Activated CD4-positive, CD25-positive, alpha-beta regulatory T cell treated with anti-CD3 and anti-CD28 coated beads, Interleukin-2, amount 50 U/mL, for 24 hours (primary cell): ENCODE results near the gene RBP3.

ENCODE experiments used
- ATAC-seq, 2 donors: fragments of 150-1000 bp; cut with Tn5 transposase; one replicate each; pipeline ENCODE4 v1.10.0; 2021; ENCODE audit warnings: mild to moderate bottlenecking in 1 of 2, moderate library complexity in 1 of 2

Gene RBP3

DNA sequence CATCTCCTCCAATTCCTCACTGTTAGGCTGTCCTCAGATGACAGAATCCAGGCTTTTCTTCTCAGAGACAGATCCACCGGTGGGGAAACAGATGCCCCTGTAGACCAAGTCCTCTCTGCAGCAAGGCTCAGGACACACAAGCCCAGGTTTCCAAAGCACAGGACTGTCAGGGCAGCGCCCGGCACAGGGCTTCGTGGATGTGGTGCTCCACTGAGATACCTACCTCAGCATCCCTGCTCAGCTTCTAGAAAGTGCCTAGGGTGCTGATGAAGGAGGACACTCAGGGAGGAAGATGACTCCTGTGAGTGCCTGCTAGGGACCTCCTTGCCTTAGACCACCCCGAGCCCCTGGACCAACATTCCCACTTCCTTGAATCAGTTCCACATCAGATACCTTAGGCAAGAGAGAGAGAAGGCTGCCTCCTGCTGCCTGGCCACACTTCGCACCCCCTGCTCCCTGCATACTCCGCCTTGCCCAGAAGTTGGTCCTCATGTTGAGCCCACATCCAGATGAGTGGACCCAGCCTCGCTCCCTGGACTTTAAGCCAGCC, 8.9 kb upstream of the RBP3 start:
- no peak for ATAC-seq

DNA sequence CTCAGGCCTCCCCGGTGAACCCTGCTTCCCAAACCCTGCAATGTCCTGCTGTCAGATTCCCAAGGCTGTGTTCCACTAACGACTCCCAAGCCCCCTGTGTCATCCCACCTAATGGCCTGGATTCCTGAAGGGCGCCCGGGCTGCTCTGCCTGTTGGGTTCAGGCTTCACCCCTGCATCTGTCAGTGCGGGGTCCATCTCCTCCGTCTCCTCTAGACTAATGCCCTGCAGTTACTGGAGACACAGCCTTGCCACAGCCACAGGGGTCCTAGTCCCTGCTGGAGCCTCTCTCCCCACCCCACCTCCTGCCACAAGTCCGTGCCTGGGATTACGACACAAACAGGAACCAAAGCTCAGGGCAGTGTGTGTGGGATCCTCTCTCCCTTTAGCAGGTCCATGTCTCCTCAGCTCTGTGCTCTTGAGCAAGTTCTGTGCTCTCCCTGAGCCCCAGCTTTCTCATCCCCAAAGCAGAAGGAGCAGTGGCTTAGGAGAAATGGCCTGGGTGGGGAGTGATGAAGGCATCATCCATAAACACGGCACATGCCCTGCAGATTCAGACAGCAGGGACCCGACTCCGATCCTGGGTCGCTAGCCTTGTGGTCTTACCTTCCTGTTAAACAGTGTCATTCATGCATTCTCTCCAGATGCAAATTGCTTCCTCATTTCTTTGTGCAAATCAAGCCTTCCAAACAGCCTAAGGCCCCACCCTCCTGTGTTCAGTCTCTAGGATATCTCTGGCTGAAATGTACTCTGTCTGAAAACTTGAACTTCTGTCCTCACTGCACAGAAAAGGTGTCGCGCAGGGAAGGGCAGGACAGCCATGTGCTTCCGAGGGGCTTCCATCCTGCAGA, 8.2 kb upstream of the RBP3 start:
- ATAC-seq, result no peak

DNA sequence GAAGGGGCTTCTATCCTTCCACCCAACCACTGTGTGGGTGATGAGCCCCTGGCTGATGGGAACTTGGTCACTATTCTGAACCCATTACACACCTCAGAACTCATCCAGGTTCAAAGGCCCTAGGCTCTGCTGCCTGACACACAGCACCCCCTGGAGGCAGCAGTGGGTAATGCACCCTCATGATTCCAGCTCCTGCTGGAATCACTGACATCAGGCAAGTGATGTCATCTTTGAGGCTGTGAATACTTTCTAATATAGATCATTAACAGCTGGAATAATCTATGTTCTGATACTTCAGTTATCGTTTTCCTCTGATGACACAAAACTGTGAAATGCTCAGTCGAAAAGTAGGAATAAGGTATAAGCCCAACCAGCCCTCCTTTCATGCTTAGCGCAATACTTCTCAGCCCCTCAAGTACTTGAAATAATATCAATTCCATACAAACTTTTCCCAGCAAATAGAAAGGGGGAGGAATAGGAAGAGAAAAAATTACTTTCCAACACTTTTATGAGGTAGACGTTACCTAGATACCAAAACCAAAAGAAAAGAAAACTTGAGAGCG, 7.5 kb upstream of the RBP3 start:
- no peak for ATAC-seq

DNA sequence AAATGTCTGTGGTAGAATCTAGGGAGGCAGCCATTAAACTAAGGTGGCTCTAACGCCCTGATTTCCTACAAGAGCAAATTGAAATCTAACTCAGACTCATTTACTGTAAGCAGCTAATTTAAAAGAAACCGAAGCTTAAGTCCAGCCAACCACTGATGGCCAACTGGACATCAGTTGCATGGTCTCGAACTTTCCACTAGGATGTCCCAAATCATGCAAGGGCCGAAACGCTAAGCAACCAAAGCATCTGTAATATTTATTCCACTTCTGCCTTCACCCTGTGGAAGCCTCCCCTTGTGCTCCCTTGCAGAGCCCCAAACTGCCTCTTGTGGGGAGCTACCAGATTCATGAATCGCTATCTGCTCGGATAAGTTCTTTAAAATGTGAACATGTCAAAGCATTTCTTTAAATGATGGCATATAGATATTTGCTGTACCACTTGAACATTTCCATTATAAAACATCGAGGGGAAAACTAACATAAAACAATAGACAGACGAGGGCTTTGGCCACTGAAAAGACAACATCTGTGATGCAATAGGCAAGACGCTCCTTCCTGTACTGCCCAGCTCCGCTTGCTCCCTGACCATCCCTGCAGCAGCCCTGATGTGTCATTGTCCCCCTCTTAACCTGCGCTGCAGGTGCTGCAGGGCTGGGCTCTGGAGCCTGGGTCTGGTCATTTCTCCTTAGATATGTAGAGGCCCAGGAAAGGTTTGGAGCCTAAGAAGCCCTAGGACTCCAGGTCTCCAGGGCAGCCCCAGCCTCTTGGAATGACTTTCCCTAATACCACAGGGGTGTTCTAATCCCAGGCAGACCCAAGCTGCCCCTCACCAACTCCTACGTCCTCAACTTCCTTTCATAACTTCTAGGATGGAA, 2.9 kb upstream of the RBP3 start:
- no peak for ATAC-seq

DNA sequence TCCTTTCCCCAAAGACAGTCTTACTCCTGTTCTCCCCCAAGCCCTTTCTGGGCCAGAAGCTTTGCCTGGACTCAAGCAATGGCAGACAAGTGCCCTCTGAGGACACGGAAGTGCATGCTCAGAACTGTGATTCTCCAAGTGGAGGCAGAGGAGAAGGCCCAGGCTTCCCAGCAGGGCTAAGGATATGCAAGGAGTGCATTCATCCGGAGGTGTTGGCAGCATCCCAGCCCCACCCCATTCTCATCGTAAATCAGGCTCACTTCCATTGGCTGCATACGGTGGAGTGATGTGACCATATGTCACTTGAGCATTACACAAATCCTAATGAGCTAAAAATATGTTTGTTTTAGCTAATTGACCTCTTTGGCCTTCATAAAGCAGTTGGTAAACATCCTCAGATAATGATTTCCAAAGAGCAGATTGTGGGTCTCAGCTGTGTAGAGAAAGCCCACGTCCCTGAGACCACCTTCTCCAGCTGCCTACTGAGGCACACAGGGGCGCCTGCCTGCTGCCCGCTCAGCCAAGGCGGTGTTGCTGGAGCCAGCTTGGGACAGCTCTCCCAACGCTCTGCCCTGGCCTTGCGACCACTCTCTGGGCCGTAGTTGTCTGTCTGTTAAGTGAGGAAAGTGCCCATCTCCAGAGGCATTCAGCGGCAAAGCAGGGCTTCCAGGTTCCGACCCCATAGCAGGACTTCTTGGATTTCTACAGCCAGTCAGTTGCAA, 1.4 kb upstream of the RBP3 start:
- ATAC-seq, result no peak

DNA sequence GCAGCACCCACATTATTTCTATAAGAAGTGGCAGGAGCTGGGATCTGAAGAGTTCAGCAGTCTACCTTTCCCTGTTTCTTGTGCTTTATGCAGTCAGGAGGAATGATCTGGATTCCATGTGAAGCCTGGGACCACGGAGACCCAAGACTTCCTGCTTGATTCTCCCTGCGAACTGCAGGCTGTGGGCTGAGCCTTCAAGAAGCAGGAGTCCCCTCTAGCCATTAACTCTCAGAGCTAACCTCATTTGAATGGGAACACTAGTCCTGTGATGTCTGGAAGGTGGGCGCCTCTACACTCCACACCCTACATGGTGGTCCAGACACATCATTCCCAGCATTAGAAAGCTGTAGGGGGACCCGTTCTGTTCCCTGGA, 874 bp upstream of the RBP3 start:
- no peak for ATAC-seq

DNA sequence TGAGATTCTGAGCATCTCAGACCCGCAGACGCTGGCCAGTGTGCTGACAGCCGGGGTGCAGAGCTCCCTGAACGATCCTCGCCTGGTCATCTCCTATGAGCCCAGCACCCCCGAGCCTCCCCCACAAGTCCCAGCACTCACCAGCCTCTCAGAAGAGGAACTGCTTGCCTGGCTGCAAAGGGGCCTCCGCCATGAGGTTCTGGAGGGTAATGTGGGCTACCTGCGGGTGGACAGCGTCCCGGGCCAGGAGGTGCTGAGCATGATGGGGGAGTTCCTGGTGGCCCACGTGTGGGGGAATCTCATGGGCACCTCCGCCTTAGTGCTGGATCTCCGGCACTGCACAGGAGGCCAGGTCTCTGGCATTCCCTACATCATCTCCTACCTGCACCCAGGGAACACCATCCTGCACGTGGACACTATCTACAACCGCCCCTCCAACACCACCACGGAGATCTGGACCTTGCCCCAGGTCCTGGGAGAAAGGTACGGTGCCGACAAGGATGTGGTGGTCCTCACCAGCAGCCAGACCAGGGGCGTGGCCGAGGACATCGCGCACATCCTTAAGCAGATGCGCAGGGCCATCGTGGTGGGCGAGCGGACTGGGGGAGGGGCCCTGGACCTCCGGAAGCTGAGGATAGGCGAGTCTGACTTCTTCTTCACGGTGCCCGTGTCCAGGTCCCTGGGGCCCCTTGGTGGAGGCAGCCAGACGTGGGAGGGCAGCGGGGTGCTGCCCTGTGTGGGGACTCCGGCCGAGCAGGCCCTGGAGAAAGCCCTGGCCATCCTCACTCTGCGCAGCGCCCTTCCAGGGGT, 703 bp downstream of the RBP3 start:
- no peak for ATAC-seq

DNA sequence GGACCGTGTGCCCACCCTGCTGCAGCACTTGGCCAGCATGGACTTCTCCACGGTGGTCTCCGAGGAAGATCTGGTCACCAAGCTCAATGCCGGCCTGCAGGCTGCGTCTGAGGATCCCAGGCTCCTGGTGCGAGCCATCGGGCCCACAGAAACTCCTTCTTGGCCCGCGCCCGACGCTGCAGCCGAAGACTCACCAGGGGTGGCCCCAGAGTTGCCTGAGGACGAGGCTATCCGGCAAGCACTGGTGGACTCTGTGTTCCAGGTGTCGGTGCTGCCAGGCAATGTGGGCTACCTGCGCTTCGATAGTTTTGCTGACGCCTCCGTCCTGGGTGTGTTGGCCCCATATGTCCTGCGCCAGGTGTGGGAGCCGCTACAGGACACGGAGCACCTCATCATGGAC, 1.4 kb downstream of the RBP3 start:
- no peak for ATAC-seq

DNA sequence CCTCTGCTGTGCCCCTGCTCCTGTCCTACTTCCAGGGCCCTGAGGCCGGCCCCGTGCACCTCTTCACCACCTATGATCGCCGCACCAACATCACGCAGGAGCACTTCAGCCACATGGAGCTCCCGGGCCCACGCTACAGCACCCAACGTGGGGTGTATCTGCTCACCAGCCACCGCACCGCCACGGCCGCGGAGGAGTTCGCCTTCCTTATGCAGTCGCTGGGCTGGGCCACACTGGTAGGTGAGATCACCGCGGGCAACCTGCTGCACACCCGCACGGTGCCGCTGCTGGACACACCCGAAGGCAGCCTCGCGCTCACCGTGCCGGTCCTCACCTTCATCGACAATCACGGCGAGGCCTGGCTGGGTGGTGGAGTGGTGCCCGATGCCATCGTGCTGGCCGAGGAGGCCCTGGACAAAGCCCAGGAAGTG, 1.8 kb downstream of the RBP3 start:
- ATAC-seq, result no peak

DNA sequence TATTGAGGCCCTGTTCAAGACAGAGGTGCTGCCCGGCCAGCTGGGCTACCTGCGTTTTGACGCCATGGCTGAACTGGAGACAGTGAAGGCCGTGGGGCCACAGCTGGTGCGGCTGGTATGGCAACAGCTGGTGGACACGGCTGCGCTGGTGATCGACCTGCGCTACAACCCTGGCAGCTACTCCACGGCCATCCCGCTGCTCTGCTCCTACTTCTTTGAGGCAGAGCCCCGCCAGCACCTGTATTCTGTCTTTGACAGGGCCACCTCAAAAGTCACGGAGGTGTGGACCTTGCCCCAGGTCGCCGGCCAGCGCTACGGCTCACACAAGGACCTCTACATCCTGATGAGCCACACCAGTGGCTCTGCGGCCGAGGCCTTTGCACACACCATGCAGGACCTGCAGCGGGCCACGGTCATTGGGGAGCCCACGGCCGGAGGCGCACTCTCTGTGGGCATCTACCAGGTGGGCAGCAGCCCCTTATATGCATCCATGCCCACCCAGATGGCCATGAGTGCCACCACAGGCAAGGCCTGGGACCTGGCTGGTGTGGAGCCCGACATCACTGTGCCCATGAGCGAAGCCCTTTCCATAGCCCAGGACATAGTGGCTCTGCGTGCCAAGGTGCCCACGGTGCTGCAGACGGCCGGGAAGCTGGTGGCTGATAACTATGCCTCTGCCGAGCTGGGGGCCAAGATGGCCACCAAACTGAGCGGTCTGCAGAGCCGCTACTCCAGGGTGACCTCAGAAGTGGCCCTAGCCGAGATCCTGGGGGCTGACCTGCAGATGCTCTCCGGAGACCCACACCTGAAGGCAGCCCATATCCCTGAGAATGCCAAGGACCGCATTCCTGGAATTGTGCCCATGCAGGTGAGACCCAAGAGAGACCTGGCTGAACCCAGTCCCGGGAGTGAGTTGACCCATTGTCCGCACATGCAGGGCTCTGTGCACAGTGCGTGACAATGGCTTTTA, 2.8 kb downstream of the RBP3 start:
- ATAC-seq, result no peak

DNA sequence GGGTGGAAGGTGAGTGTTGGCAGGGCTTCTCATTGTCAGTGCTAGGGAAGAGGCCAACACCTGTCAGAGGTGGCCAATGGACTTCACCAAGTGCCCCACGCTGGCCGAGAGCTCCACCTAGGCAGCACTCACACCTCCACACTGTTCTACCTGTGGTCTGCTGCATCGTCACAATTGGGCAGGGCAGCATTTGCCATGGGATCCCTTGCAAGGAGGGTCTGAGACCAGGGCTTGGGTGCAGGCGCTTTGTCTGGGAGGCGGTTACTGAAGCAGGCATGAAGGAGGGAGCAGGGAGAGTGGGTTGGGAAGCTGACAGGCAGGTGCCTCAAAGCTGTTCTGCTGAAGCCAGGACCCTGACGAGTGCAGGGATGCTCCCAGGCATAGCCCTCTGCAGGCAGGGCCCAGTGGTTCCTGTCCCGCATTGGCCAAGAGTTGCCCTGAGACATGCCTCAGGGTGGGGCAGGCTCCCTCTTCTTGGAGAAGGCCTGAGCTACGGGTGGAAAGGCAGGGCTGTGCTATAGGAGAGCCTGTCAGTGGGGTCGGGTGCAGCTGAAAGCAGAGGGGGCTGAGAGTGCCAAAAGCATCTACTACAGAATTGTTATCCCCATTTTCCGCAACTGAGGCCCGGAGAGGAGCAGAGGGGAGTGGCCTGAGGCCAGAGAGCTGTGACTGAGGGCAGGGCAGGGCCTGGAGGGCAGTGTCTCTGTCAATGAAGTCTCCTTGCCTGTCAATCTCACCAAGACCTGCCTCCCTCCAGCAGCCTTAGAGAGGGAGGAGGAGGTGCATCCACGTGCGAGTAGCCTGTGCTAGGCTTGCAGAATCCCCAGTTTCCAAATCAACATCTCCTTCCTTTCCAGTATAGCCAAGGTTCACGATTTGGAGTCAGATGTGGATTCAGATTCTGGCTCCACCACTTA, 4.0 kb downstream of the RBP3 start:
- ATAC-seq, result no peak

DNA sequence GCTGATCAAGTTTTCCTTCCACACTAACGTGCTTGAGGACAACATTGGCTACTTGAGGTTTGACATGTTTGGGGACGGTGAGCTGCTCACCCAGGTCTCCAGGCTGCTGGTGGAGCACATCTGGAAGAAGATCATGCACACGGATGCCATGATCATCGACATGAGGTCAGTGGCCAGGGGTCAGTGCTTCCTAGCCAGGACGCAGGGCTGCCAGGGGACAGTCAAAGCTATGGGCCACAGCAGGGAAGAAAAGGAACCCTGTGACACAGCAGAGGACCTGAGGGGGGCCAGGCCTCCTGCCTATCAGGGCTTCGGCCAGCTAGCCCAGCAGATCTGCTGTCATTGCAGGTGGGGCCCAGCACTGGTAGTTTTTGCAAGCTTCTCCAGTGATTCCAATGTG, 5.2 kb downstream of the RBP3 start:
- no peak for ATAC-seq

DNA sequence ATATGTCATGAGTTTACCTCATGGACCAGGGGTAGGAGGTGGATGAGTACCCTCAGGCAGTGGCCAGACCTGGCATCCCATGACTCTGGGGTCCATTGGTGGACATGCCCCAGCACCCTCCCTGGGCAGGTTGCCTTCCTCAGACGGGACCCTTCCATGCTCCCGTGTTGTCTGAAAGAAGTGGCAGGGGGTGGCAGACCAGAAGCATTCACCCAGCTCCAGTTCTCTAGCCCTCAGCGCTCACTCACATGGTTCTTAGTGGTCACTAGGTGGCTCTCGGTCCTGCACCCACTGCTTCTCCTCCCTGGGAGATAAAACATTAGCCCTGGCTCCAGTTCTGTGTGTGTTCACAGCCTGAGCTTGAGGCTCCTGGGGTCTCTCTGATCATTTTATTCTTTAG, 6.0 kb downstream of the RBP3 start:
- no peak for ATAC-seq

DNA sequence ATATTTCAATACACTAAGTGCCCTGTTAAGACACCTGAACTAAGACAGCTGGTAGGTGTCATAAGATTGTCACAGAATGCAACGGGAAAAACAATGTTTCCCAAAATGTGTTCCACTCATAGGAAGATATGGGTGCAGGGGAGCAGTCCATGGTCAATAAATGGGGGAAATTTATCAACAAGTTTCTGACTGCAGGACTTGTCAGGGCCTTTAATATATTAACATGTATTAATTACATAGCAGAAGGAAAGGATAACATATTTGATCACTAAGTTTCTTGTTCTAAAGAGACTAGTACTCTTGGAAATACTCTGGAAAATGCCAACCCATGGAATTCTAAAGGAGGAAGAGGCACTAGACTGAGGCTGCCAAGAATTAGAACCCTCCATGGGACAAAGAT, 6.7 kb downstream of the RBP3 start:
- ATAC-seq, result no peak

DNA sequence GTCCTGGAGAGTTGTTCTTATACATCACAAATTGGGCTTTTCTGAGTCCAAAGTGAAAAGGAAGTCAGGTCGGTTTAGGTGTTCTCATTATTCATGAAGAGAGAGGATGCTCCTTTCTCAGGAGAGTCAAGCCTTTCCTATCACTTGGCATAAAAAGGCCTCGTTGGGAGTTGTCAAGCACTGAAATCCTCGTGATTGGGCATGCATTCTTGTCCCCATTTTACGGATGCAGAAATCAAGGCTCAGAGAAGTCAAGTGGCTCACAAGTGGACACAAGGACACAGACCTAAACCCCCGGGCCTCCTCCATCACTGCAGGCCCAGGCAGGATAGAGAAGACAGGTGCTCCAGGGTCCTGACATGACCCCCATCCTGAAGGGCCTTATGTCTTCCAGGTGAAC, 8.5 kb downstream of the RBP3 start:
- no peak for ATAC-seq

DNA sequence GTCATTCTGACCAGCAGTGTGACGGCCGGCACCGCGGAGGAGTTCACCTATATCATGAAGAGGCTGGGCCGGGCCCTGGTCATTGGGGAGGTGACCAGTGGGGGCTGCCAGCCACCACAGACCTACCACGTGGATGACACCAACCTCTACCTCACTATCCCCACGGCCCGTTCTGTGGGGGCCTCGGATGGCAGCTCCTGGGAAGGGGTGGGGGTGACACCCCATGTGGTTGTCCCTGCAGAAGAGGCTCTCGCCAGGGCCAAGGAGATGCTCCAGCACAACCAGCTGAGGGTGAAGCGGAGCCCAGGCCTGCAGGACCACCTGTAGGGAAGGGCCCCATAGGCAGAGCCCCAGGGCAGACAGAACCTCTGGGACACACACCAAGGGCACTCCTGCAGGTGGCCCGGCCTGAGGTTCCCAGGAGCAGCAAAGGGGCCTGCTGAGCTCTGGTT, 9.0 kb downstream of the RBP3 start:
- ATAC-seq, result no peak

DNA sequence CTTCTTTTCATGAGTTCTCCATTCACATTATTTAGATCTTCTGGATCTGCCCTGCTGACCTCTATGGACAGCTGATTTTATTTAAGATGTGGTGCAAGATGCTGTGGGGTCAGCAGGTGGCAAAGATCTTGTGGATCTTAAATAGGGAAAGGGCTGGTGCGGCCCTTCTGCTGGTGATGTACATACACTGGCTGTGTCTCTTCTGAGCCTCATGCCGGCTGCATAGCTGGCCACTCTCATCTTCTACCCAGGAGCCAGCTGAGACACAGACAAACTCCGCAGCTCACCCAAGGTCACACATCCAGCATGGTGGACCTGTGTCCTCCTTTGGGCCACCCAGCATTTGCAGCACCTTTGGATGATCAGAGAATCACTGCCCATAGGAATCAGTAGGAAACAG, 9.7 kb downstream of the RBP3 start:
- no peak for ATAC-seq

DNA sequence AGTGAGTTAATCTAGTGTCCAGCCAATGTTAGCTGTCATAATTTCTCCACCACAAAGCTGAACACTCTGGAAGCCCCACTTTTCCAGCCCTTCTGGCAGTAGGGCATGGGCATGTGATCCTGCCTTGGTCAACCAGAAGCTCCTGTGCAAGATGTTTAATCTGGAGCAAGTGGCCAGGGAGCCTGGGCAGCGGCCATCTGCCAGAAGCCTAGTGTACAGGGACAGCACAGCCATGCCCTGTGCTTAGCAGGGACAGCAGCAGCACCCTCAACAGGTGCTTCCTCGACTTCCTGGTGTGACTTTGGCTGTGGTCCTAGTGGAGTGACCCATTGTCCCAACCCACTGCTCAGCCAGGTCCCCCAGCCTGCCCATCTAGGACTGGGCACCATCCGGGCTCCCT, 10.3 kb downstream of the RBP3 start:
- ATAC-seq, result no peak

DNA sequence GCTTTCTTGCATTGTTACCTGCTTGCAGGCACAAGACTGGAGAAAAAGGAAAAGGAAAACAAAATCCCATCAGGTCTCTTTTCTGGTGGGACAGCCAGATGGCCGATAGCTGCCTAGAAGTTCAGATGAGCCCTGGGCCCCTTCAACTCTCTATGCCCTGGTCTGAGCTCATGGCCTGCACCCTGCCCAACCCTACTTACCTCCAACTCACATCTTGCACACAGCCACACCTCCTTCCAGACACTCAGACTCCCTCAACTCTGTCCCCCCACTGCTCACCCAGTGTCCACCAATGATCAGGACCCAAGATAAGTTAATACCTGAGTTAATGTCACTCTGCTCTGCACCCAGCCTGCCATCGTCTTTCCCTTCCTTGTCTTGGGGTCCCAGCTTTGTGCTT, 10.9 kb downstream of the RBP3 start:
- ATAC-seq, result no peak
